CD4-positive, alpha-beta T cell treated with Interleukin-4 for 4 hours (primary cell): Measurements from ENCODE around the gene HMGXB4.
A peak's percentile ranks its signal among the peaks of the same experiment; 100 is the strongest.

Source experiments
- DNase-seq: peaks from one replicate; pipeline ENCODE4 v3.0.0-alpha.2; 2020

The HMGXB4 gene

DNA sequence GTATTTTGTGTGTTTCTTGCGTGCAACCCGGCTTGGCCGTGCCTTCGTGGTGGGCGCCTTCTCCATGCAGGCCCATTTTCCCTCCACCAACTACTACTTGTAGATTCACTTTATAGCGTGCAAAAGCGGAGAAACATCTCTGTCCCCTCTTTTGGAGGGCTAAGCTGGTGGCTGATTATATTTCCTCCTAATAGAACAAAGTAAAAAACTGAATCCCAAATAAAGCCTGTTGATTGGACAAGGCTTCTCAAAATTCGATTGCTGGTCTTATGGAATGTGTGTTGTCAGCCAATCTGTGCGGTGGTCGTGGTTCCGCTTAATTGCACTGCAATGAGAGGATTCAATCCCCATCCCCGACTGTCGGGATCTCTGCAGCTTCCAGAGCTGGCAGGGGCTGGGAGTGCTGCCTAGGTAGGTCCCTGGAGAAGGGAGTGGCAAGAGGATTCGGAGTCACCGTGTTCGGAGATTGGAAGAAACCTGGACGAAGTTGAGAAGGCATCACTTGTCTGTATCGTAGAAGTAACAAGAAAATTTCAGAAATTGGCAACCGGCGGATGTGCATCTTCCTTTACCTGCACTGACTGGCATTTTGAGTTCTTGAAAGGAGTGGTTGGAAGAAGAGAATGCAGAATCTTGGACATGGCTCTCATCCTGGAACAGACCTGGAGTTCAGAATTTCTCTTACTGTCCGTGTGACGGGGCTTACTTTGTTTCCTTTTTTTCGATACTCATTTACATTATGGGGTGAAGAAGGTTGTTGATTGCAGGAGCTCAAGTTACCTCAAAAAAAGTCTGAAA, 1.1 kb downstream of the HMGXB4 start:
- no peak for DNase-seq

DNA sequence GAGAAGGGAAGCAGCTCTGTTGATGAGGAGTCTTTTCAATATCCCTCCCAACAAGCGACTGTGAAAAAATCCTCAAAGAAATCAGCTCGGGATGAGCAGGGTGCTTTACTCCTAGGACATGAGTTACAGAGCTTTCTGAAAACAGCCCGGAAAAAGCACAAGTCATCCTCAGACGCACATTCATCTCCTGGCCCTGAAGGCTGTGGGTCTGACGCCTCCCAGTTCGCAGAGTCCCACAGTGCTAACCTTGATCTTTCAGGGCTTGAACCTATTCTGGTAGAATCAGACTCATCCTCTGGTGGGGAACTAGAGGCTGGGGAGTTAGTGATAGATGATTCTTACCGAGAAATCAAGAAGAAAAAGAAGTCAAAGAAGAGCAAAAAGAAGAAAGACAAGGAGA, 7.7 kb downstream of the HMGXB4 start:
- no peak for DNase-seq

DNA sequence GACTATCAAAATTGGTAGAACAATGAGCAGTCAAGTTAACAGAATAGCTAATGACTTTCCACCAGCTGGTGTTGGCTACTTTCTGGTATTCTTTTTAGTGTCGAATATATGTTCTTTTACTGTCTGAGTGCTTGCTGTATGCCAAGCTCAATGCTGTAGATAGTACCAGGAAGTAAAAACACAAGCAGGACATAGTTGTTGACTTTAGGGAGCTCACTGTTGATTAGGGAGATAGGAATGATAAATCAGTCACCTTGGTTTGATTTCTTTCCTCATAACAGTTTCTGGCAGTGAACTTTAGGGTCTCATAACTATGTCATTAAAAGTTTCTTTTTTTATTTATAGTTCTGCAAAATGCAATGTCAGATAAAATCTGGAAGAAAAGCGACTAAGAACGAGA, 9.0 kb downstream of the HMGXB4 start:
- DNase-seq = no peak

DNA sequence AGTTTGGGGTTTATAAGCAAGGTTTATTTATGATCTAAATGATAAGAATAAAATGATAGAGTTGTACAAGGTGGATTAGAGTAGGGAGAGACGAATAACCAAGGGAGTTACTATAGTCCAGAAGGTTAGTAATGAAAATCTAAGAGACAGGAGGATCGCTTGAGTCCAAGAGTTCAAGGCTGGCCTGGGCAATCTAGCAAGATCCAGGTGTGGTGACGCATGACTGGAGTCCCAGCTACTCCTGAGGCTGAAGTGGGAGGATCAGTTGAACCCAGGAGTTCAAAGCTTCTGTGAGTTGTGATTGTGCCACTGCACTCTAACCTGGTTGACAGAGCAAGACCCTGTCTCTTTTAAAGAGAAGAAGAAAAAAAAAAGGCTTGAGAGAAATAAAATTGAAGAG, 12.3 kb downstream of the HMGXB4 start:
- DNase-seq = no peak

DNA sequence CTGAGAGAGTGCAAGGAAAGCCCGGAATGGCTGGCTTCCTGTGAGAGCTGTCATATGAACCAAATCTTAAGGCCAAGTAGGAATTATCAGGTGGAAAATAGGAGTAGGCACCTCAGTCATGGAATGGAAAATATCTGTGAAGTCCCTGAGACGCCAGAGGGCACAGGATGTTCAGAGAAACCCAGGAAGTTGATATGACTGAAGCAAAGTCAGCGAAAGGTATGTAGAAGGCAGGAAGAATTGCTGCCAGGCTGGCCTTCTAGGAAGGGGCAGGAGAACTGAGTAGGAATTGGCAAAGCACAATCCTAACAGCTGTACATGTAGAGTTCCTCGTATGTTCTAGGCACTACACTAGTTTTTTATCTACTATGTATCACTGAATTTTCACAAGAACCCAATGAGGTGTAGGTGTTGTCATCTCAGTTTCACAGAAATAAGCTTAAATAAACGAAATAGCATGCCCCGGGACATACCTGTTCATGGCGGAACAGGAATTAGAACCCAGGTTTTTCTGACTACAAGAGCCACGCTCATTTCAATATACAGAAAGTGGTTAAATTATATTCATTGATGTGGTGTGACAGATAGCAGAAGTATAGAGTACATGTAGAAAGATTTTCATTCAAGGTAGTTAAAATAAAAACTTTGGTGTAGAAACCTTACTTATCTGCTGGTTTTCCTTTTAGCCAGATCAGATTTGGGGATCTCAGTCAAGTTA, 17.0 kb downstream of the HMGXB4 start:
- DNase-seq = no peak

DNA sequence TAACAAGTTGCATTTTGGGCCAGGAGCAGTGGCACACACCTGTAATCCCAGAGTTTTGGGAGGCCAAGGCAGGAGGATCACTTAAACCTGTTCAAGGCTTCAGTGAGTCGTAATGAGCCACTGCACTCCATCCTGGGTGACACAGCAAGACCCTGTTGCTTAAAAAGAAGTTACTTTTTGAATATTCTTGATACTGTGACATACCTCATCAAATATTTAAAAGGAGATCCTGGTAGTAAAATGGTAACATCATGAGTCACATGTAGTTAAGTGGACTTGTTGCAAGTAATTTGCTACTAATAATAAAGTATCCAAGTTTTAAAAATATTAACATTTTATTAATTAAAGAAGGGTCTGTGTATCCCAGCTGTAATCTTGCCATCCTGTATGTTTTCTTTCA, 18.3 kb downstream of the HMGXB4 start:
- DNase-seq = no peak

DNA sequence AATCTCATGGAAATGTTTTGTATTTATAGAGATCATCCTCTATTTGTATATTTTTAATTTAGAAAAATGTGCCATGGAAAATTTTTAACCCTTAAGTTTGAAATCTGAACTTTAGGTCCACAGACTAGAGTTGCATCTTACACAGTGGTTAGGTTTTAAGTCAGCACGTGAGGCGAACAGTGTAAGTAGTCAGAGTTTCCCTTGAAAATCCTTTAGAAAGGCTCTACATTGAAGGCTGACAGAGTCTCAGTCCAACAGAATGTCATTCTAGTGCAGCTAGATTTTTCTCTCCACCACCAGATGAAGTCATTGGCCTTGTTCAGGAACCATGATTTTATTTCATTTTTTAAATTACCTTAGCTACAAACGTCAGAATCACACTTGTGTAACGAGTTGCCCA, 18.7 kb downstream of the HMGXB4 start:
- DNase-seq = no peak

DNA sequence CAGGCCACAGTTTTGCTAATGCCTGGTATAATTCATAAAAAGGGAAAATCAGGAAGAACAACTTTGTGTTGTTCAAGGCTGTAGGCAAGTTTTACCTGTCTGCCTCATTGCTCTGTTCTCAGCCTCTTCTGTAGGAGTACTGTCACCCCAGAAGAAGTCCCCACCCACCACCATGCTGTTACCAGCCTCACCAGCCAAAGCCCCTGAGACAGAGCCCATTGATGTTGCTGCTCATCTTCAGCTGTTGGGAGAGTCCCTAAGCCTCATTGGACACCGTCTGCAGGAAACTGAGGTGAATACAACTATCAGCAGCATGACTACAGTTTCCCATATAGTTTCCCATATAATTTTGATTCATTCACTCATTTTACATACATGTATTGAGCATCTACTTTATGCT, 30.8 kb downstream of the HMGXB4 start:
- DNase-seq = no peak

DNA sequence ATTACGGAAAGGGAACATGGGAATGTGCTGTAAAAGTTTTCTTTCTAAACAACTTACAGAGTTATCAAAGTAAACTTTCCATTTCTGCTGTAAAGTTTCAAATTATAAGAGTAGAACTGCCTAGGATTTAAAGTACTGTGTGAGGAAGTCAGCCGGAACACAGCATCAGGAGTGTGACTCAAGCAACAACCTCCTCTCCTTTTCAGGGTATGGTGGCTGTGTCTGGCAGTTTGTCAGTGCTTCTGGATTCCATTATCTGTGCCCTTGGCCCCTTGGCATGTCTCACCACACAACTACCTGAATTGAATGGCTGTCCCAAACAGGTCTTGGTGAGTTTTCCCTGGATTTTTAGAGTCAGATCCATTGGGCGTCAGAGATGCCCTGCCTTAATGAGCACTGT, 35.5 kb downstream of the HMGXB4 start:
- DNase-seq = no peak

DNA sequence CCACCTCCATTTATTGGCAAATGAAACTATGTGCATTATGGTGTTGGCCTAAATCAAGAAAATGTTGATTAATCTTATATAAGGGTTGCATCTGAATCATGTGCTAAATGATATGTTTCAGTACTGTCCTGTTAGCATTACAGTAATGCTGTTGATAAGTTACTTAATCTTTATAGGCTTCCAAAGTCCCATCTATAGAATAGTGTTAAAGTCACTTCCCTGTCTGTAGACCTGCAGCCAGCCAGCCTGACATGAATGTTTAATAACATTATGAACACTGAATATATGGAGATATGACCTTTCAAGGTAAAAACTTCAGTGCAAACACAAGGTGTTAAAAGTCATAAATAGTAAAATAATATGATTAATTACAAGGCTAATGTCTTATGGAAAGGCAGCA, 38.8 kb downstream of the HMGXB4 start:
- no peak for DNase-seq

DNA sequence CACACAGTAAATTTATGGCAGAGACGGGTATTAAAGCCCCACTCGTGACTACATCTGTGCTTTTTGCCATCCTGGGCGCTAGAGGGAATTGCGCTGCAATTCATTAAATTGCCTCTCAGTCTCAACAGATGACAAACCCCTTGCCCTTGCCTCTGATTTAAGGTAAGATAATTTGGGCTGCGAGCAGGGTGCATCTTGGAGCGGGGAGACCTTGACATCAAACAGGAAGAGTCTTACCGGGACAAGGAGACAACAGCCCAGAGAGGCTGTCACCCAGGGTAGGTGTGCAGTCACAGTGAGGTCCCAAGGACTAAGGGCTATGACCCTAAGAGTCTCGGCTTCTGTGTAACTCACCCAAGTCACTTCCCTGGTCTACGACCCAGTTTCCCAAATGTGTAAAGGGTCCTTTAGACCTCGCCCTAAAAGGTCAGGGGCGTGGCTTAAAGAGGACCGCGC, 42.0 kb downstream of the HMGXB4 start:
- peak; percentile 47 for DNase-seq

DNA sequence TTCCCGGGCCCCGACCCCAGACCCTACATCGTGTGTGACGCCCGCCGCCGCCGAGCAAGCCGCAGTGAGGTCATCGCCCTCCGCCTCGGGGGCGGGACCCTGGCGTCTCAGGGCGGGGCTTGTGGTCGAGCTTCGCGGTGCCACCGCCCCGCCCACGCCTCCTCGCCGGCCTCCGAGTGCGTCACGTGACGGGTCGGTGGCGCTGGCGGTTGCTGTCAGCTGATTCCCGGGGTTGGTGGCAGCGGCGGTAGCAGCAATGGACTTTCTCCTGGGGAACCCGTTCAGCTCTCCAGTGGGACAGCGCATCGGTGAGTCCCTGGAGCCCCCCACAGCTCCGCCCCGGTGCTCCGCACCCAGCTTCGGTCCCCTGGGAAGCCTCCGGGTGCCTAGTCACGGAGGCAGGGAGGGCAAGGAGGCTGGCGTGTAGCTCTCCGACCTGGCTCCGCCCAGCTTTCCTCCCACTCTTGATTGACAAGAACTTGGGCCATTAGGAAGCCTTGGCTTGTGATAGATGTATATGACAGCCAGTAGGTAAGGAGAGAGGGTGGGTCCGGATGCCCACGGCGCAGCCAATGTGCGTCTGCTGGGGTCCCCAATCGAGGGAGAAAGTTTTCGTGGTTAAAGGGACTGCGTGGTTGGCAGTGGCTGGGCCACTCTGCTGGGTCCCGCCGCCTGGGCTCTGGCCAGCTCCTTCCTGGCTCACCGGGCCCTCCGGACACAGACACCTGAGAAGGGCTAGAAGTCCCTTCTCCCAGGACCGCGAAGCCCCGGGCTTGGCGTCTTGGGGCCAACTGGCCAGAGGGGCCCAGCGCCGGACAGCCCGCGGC, 42.6 kb downstream of the HMGXB4 start, which contains the start of gene TOM1:
Gene TOM1 (plus strand): TSS at position 222 of the 827 bp plus-strand sequence. CDS start 35 bp downstream, at position 257.
- DNase-seq = peak; percentile 98

DNA sequence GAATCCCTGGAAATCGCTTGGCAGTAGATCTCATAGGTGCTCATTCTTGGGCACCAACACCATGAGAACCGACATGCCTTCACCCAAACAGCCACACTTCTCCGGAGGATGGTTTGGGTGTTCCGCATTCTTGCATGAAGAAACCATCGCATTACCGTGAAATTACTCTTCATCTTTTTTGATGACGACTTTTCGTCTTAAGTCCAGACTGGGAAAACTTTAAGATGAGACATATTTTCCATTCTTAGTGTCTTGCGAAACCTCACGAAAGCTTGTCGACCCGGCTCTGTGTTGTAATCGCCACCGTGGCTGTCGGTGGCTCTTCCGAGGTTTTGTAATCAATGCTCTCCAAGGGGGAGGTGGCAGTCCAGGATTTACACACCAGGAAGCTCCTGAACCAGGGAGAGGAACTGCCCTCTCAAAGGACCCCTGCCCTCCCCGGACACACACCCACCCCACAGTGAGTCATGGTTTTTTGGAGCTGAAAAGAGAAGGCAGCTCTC, 44.1 kb downstream of the HMGXB4 start:
- DNase-seq = no peak

DNA sequence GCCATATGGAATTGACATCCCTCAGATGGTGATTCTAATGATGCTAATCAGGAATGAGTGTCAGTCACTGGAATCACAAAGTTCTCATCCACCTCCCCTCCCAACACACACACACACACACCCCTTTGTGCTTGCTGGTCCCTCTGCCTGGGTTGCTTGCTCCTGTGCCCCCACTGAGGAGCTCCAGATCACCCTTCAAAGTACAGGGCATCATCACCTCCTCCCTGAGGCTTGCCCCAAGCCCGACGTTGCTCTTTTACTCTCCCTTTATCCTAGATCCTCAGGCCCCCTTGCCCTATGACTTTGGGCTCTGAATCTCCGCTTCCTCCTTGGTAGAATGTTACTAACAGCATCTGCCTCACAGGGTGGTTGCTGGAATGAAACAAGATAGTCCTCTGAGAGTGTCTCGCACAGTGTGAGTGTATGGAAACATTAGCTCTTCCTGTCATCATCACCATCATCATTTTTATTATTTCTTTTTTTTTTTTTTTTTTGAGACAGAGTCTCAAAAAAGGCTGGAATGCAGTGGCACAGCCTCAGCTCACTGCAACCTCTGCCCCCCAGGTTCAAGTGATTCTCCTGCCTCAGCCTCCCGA, 45.8 kb downstream of the HMGXB4 start:
- DNase-seq = no peak

DNA sequence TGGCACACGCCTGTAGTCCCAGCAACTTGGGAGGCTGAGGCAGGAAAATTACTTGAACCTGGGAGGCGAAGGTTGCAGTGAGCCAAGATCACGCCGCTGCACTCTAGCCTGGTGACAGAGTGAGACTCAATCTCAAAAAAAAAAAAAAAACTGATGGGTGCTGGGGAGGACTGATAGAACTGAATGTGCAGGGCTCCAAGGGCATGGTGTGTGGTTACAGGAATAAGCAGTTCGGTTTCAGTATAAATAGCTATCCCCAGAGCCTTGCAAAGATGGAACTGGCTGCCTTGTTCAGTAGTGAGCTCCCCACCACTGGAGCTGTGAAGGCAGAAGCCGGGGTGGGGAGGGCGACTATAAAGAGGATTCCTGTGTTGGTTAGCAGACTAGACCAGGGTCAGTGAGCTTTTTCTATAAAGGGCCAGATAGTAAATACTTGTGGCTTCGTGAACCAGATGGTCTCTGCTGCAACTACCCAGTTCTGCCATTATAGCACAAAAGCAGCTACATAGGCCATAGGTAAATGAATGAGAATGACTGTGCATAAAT, 48.3 kb downstream of the HMGXB4 start:
- DNase-seq = no peak

DNA sequence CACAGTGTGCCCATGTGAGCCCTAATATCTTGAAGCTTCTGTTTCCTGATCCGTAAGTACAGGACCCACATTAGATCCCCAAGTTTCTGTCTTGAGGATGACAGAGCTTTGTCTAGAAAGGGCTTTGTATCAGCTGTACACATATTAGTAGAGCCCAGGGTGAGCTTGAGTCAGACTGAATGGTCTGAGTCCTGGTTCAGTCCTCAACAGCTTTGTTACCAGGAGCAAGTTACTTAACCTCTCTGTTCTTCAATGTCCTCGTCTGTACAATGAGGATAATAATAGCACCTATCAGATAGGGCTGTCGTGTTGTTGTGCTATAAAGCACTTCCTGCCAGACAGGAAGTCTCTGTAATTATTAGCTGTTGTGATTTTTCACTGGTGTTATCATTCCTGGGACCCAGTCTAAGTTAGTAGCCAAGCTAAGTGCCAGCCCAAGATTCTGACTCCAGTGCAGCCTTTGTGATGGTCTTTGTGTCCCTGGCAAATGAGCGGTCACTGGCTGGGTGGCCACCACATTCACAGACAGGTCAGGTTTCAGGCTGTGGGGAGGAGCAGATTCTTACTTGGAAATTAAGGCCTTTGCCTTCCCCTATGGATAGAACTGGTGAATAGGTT, 49.2 kb downstream of the HMGXB4 start:
- peak; percentile 56 for DNase-seq

DNA sequence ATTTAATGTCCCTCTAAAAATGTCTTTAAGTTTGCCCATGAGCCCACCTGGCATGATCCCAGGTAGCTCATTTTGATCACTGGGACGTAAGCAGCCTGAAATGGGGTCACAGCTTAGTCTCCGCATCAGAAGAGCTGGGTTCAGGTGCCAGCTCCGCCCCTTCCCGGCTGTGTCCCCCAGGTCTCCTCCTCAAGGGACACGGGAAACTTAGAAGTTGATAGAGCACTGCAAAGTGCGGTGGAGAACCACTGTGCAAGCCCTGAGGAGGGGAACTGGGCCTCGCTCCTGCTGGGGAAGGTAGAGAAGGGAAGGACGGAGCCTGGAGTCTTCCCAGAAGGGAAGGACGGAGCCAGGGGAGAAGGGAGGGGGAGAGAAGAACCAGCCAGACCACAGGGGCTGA, 50.1 kb downstream of the HMGXB4 start:
- DNase-seq = no peak

DNA sequence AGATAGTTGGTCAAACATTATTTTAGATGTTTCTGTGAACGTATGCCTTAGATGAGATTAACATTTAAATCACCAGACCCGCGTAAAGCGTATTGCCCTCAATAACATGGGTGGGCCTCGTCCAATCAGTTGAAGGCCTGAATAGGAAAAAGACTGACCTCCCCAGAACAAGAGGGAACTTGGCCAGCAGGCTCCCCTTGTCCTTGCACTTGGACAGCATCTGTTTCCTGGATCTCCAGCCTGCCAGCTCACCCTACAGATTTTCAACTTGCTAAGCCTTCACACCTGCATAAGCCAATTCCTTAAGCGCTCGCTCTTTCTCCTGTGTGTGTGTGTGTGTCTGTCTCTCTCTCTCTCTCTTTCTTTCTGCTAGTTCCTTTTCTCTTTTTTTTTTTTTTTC, 50.6 kb downstream of the HMGXB4 start:
- DNase-seq = no peak

DNA sequence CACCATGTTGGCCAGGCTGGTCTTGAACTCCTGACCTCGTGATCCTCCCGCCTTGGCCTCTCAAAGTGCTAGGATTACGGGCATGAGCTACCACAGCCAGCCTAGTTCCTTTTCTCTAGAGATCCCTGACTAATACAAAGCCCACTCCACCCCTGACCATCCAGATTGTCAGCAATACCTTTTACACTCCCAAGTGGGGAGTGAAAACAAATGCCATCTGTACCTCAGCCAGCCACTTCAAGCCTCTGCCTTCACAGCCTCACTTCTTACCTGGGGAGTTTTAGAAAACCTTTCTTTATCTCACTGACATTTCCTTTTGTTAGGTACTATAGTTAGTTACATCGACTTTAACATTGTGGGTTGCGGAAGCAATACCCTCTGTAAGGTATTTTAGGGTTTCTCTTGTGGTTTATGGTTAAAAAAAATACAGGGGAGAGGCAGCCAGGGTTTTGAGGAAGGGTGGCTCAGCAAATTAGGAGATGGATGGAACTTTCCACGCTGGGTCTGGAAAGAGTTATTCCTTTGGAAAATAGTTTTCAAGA, 51.3 kb downstream of the HMGXB4 start:
- no peak for DNase-seq

DNA sequence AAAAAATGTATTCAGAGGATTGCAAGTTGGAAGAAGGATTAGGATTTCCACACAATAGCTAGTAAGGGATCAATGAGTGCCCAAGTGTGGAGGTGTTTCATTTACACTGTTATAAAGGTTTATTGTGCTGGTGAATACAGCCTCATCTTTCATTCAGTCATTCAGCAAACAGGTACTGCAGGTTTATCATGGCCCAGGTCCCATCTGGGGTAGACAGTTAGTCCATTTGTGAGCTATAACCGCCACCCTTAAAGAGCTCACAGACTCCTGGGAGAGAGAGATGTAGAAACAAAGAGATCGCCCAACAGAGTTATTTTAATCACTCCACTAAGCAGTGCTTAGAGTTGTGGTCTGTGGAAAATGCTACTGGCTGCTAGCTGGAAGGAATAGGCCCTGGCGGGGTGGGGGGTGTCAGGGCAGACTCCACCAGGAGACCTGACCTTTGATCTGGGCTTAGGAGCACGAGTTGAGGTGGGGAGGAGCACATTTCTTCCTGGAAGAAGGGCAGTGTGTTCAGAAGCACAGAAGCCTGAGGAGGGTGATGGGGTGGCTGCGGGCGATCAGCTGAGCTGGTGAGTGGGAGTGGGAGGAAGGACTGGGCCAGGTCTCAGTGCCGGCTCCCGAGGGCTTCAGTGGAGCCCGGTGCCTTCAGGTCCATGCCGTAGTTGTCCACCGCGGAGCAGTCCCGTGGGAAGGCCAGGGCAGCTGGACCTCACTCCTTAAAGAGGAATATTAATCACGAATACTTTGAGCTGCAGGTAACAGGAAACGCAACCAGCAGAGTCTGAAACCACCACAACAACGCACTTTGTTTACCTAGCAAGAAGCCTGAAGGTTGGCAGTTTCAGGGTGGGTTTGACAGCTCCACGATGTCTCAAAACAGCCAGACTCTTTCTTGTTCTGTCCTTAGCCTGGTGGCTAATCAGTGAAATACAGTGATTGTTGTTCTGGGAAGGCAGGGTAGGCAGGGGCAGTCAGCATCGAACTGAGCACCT, 53.6 kb downstream of the HMGXB4 start:
- no peak for DNase-seq
